CD4-positive, alpha-beta T cell treated with Interferon alpha-2 for 1 hour (primary cell): ENCODE data around the gene METTL23.
A peak's percentile ranks its signal among the peaks of the same experiment; 100 is the strongest.
"Not testable (repeated sequence)": the region's sequence is repeated elsewhere in the genome, so short reads cannot be mapped to it uniquely, and the experiment has no call there.

ENCODE experiments used
- DNase-seq, 2 donors: peaks; one replicate each; pipeline ENCODE4 v3.0.0-alpha.2; 2020 to 2022

METTL23 gene

GRCh38 chr17:76735586-76736348 is 9.1 kb downstream of the METTL23 start:
- DNase-seq, result peak in 1 of 2 donors; percentile 21

DNA sequence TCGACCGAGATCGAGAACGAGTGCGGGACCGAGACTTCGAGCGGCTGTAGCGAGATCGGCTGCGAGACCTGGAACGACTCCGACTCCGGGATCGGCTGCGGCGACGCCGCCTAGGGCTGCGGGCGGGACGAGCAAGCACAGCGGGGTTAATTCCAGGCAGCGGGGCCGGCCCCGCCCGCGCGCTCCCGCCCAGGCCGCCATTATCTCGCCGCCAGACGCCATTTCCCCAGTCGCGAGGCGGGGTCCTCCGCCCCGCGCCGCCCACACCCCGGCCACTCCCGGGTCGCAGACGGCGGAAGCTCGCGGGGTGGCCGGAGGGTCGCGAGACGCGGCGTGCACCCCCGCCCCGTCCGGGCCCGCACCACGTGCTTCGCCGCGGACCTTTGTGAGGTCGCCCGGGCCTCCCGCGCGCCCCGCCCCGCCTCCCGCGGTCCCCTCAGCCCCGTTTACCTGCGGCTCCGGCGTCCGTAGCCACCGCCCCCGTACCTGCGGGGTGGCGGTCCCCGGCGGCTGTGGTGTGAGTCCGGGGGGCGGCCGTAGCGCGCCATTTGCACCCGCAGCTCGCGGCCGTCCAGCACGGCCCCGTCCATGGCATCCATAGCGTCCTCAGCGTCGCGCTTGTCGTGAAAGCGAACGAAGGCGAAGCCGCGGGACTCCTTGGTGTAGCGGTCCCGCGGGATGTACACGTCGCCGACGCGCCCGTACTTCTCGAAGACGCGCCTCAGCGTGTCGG is 9.9 kb downstream of the METTL23 start:
- DNase-seq, result peak; percentile 69 to 78

DNA sequence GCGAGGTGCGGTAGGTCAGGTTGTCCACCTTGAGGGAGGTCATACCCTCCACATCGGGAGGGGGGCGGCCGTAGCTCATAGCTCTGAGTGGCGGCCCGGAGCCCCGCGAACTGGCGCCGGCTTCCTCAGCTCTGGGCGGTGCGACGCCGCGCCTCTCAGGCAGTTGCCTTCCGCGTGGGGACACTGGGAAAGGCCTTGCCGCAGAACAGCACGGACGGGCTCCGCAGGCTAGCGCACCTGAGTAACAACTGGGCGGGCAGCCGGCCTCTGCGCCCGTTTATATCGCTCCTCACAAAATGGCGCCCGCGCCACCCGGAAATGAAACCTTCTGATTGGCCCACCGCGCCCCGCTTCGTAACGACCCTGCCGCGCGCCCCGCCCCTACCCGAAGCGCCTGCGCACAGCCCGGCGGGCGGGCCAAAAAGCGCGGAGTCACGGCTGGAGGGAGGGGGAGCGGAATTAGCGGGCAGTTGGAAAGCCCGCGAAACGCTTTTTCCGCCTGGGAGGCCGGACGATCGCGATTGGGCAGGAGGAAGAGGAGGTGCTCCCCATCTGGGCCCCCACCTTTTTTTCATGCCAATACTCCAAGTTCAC is 10.5 kb downstream of the METTL23 start, which contains the start of gene SRSF2:
TSS of gene SRSF2 (minus strand) at position 250 of the 594 bp plus-strand sequence. CDS start at position 79, 171 bp downstream.
- DNase-seq, result peak; percentile 99 to 100

- DNase-seq, result peak; percentile 91 to 93
Measured at GRCh38 chr17:76737676-76738467, 11.2 kb downstream of the METTL23 start, which contains the start of gene MFSD11. Gene MFSD11 (plus strand): TSS chr17:76738119. CDS start chr17:76738353, 234 bp downstream.

GRCh38 chr17:76738468-76738850 is 11.8 kb downstream of the METTL23 start:
- DNase-seq, result no peak

DNA sequence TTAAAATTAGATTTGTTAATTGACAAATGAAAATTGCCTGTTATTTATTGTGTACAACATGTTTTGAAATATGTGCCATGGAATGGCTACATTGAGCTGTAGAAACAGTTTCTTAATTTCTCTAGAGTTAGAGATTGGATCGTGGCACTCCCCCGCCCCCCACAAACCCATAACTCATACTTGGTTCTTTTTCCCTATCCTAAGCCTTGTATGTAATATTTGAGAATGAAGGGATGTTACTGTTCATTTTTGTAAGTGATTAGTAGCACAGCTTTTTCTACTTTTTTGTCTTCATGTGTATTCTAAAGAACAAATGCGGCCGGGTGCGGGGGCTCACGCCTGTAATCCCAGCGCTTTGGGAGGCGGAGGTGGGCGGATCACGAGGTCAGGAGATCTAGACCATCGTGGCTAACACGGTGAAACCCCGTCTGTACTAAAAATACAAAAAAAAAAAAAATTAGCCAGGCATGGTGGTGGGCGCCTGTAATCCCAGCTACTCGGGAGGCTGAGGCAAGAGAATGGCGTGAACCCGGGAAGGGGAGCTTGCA is 13.0 kb downstream of the METTL23 start:
- not testable (repeated sequence) for DNase-seq

DNA sequence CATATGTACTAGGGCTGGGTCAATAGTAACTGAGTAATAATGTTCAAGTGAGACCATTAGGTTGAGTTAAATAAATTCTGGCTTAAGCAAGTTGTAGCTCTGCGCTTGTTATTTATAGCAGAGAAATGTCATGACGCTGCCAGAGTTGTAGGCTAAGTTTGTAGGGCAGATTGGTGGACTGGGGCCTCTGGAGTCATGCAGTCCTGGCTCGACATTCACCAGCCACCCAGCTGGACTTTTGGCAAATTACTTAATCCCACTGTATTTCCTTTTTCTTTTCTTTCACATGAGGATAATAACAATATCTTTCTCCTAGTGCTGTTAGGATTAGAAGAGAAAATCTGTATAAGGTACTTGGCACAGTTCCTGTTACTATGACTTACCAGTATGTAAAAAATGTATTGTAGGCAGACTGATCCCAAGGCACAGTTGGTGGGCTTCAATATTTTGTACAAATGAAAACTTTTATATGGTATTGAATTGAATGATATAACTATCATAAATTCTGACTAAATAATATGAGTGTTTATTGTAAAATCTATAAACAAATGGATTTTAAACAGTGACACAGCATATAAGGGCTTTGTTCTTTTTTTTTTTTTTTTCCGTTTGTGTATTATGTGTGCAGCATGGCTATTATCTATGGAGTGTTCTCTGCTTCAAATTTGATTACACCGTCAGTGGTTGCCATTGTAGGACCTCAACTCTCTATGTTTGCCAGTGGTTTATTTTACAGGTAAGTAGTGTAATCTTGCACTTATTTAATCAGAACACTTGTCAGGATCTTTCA is 13.9 kb downstream of the METTL23 start:
- DNase-seq, result no peak

GRCh38 chr17:76742958-76743357 is 16.3 kb downstream of the METTL23 start:
- no peak for DNase-seq

DNA sequence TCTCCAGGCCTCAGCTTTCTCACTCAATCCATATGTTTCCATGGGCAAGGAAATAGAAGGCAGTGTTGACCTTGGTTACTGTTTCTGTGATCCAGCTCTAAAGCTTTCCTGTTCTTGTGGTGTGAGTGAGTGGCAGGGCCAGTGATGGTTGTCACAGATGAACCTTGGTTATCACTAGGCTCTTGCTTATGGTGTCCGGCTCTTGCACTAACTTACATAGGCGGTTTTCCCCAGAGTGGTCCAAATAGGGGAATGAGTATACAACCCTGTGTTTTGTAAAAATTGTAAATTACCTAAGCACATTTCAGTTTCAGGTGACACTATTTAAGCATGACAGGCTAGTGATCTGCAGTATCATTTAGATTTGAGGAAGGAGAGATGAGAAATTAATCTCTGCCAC is 18.1 kb downstream of the METTL23 start:
- no peak for DNase-seq

DNA sequence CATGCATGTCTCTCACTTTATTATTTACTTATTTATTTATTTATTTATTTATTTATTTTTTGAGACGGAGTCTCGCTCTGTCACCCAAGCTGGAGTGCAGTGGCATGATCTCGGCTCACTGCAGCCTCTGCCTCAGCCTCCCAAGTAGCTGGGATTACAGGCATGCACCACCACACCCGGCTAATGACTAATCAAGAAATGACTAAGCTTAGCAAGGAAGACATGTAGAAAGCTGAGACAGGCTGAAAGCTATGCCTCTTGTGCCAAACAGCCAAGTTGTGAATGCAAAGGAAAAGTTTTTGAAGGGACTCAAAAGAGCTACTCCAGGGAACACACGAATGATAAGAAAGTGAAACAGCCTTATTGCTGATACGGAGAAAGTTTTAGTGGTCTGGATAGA is 19.1 kb downstream of the METTL23 start:
- DNase-seq, result not testable (repeated sequence)

- no peak for DNase-seq
Measured at GRCh38 chr17:76747716-76748363, 21.2 kb downstream of the METTL23 start.

- no peak for DNase-seq
Measured at GRCh38 chr17:76748657-76749056, 22.0 kb downstream of the METTL23 start.

DNA sequence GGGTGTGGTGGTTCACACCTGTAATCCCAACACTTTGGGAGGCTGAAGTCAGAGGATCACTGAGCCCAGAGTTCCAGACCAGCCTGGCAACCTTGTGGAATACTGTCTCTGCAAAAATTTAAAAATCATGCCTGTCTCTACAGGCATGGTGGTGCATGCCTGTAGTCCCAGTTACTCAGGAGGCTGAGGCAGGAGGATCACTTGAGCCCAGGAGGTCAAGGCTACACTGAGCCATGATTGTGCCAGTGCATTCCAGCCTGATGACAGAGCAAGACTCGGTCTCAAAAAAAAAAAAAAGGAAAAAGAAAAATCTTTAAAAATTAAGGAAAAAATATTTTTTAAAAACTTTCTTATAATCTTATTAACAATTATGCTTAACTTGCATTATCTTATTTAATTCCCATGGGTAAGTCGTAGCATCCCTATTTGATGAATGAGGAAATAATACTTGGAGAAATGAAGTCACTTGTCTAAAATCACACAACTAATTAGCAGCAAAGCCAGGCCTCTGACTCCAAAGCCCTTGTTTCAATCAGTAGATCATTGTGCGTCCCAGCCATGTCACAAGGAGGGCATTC is 24.9 kb downstream of the METTL23 start:
- DNase-seq, result no peak

- peak in 1 of 2 donors; percentile 67 for DNase-seq
Measured at GRCh38 chr17:76752006-76752405, 25.4 kb downstream of the METTL23 start.

DNA sequence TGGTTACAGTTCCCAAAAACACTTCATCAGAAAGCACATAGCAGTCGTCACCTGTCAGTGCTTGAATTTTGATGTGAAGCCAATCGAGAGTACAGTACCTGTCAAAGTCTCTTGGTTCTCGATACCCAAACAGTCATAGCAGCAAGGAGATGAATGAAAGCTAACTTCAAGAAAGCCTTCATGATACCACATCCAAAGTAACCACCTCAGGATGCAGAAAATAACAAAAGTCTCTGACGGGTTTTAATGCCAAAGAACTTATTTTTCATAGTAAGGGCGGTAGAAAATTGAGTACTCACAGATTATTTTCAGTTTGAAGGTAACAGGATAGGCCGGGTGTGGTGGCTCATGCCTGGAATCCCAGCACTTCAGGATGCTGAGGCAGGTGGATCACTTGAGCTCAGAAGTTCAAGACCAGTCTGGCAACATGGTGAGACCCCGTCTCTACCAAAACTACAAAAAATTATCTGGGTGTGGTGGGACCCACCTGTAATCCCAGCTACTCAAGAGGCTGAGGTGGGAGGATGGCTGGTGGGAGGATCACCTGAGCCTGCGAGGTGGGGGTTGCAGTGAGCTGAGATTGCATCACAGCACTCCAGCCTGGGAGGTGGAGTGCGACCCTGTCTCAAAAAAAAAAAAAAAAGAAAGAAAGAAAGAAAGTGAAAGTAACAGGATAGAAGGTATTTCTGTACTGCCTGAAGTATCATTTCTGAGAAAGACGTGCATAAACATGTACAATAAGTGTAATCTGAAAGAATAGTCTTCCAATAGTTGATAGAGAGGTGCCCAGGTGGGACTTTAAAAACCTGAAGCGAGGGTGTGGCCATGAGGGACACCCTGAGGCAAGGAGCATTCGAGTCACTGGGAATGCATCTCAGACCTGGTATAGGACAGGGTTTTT is 26.7 kb downstream of the METTL23 start:
- peak; percentile 48 to 79 for DNase-seq

DNA sequence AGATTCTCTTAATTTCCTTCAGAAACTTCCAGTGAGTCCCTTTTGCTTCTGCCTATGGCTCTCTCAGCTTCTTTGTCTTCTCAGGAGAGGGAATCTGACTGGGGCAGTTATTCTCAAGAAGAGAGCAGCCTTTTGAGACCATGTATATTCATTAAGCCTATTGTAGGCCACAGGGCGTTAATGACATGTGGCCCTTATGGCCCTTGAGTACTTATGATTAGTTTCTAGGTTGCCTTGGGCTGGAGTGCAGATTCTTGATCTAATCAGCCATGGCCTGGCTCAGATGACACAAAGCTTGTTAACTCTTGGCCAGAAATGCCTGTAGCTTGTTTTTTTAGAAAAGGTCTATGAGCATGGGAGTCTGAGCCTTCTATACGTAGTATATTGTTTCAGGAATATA is 28.6 kb downstream of the METTL23 start:
- DNase-seq, result no peak

- no peak for DNase-seq
Measured at GRCh38 chr17:76757256-76757655, 30.6 kb downstream of the METTL23 start.

- DNase-seq, result no peak
Measured at GRCh38 chr17:76758570-76758969, 31.9 kb downstream of the METTL23 start.

DNA sequence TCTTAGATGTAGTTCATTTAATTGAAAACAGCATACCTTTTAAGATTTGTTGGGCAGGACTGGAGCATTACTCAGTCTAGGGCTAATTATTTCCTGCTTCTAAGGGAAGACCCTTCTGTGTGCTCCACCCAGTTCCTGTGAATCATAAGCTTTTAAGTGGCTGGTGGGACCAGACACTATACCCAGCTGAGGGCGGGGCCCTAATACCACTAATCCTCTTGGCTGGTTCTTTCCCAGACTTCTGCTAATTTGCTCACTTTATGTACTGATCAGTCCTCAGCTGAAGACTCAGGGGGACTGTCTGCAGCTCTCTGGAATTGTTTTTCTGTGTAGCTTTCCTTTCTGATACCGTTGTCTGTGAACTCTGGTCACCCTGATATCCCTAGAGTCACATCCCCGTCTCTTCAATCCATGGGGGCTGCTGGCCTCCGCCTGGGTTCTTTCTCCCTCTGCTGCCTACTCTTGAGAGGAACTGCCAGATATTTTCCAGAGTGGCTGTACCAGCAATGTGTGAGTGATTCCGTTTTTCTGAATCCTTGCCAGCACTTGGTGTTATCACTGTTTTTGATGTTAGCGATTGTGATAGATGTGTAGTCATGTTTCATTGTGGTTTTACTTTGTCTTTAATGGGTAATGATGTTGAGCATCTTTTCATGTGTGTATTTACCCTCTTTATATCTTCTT is 46.3 kb downstream of the METTL23 start:
- peak; percentile 45 to 79 for DNase-seq
